ENCODE data around the gene DCDC2B.

The DCDC2B gene

DNA sequence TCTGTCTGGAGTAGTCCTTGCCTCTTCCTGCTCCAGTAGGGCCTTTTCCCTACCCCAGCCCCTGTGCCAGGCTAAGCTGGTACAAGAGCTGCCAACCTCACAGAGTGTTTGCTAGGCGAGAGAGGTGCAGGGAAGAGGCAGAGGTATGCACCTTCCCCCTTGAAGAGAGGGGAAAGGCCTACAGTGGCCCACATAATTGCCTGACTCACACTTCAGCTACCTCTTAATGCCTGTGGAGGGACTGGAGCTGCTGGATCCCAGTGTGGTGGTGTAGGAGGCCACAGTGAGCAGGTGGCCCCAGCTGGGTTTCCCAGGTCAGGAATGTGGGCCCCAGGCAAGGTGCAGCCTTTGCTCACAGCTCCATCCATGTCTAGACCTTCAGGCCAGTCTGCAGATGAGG is 11.8 kb upstream of the DCDC2B start:
- DNase-seq: no peak

DNA sequence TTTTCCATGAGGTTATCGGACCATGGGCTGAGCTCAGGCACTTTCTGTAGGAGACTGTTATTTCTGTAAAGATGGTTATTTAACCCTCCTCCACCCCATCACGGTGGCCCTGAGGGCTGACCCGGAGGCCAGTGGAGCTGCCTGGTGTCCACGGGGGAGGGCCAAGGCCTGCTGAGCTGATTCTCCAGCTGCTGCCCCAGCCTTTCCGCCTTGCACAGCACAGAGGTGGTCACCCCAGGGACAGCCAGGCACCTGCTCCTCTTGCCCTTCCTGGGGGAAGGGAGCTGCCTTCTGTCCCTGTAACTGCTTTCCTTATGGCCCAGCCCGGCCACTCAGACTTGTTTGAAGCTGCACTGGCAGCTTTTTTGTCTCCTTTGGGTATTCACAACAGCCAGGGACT is 11.1 kb upstream of the DCDC2B start:
- DNase-seq: no peak

DNA sequence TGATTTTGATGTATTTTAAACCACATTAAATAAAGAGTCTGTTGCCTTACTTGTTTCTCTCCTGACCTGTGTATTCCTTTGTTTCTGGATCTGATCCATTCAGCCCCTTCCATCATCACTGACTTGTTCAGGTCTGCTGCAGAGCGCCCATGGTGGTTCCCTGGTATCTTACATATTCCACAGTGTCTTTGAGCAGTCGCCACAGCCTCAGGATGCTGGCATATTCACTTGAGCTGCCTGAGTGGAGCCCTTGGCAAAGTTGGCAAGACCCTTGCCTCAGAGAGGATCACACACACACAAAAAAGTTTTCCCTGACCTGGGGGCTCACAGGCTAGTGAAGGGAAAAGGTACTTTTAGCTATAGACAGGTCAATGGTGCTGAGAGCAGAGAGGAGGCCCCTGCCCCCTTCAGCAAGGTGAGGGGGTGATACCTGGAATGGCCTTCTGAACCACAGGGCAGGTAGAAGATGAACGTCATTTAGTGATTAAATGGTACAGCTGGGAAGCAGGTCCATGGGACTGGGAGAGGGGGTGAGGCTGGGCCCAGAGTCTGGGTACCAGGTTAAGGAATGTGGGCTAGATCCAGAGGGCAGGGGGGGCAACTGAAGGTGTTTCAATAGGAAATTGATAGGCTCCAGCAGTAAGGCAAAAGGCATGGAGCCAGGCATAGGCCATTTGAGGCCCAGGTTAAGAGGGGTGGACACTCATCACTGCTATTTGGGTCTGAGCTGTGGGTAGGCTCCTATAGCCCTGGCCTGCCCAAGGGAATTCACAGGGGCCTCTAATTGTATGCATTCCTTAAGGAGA is 10.4 kb upstream of the DCDC2B start:
- no peak for DNase-seq

DNA sequence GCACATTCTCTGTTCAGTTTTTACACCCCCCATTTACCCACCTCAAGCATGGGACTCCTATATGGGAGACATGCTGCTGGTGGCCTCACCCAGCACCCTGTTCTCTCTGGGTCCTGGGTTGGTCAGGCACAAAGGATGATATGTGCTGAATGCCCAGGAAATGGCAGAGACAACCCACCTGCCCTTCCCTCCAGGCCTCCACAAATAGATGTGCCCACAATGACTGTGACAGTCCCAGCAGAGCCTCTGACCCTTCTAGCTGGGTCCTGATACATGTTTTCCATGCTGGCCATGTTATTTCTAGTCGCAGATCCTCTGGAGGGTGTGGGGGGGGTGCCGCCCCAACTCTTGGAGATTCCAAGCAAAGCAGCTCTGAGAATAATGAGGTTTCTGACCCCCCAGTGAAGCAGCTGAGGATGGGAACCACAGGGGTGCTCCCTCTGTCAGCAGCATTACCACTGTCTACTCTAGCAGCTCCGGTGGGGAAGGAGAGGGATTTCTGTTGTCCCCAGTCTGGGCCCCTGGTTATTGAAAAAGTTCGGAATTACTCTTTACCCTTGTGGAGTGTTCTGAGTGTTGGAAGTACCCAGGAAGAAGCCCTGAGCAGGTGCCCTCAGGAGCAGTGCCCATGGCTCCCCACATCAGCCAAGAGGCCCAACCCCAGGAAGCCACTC is 9.7 kb upstream of the DCDC2B start:
- no peak for DNase-seq

DNA sequence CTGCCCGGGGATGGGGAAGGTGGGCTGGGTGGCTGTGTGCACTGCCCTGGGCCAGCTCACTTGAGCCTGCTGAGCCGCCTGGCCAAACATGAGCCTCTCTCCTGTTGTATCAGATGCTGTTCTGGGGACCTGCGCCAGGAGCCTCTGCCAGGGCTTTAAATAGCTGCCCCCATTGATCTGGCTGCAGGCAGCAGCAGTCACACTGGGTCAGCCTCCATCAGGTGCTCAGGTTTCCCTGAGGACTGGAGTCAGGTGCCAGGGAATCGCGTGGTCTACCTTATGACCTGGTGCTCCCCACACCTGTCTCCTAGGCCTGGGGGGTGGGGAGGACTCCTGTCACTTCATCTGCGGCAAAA is 9.2 kb upstream of the DCDC2B start:
- DNase-seq: peak; percentile 5

DNA sequence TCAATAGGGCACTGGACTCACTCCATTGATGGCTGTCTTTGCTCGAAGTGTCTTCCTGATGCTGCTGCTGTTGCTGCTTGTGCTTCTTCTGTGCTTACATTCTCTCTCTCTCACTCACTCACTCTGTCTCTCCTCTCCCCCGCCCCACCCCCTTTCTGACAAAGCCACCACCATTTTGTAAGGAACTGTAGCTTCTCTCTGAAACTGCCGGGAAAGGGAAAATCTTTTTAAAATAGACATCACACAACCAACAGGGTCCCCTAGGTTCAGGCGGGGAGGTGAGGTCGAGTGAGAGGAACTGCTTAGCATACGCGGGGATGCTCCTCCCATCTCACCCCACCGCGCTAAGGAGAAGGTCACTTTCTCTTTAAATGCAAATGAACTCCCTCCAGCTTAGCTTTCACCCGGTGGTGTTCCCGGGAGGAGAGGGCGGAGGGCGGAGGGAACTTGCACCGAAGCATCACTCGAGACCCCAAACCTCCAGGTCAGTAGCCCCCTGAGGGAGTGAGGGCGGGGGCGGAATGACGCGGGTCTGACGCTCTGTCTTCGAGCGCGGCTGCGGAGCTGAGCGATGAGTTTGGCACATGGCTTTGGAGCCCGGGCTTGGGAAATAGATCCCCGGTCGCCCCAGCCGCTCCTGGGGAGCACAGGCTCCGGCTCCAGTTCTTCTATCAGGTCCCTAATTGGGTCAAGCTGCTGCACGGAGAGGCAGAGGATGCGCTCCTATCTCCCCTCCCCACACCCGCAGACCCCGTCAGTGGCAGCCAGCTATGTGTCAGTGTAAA is 8.5 kb upstream of the DCDC2B start, which contains the start of gene CCDC28B:
TSS of gene CCDC28B (plus strand) at position 370 of the 785 bp plus-strand sequence. CDS start 1,341 bp downstream, outside the sequence.
- DNase-seq: peak; percentile 56

DNA sequence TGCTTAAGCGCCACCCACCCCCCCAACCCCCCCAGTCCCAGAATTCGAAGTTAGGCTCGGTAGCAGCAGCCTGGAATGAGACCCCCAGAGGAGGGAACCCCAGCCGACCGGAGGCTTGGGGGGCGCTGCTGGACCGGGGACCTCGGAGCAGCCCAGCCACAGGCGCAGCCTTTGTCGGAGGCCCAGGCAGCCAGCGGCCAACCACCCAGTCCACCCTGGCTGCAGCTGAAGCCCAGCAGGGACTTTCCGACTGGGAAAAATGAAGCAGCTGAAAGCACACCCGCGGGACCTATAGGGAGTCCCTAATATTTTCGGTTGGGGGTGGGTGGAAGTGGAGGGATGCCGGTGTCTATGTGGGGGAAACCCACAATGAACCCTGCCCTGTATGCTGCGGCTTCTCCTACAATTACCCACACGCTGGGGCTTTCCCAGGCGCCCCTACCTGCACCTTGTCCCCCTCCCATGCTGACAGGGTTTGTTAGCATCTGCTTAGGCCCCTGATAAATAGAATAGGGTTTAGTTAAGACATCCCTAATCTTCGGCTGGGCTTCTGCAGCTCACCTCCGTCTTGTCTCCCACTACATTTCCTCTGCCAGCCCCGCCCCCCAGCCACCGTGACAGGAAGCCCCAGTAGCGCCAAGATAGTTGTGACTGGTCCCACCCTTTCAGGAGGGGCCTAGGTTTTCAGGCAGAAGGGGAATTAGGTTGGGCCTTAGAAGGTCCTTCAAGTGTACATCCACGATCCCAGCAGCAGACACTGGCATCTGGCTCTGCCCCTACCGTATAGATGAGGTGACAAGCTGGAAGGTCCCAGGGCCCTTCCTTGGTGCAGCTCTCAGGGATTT is 7.7 kb upstream of the DCDC2B start:
- peak; percentile 5 for DNase-seq

DNA sequence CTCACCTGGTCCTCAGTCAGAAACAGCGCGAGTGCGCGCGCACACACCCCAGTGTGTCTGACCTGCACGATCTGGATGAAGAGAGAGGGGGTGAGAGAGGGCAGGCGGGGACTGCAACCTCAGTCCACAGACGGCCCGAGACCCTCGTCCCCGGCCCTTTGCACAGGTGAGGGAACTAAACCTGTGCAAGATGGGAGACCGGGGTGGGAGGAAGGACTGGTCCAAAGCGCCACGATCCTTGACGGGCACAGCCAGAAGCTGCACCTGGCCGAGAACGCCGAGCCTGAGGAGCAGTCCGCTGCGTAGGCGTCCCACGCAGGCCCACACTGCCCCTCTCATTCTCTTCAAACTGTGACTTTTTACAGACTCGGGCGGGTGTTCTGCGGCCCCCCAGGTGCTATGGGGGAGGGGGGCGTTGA is 3.9 kb upstream of the DCDC2B start:
- no peak for DNase-seq

DNA sequence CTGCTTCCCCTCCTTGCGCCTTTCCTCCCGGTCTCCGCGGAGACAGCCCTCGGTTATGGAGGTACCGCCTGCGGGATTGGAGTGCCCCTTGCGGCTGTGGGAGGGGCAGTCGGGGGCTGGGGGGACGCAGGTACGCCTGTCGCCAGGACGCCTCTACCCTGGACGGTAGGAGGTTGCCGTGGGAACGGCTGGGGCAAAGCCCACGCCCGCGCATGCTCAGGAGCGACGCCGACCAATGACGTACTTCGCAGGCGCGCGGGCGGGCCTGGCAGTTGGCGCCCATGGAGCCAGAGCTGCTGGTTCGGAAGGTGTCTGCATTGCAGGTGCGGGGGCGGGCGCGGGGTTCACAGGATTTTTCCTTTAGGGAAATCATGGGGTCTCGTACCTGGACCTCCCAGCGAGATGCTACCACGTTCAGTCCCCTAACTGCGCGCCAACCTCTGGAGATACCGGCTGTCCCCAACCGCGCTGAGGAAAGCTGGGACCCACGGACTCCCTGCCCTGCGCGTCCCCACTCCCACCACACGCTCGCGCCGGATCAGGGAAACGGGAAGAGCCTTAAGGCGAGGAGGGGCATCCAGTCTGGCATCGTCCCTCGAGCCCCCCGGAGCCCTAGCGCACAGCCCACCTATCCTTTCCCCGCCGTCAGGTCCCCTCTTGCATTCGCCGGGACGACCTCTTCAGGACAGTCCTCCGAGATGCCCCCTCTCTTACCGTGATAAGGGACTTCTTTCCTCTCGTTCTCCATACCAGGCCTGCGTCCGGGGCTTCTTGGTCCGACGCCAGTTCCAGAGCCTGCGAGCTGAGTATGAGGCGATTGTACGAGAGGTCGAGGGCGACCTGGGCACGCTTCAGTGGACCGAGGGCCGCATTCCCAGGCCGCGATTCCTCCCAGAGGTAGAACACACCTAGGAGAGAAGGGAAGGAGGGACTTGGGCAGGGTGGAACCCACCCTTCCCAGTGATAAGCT is 3.2 kb upstream of the DCDC2B start, which contains the start of gene IQCC:
TSS of gene IQCC (plus strand) at position 271 of the 970 bp plus-strand sequence. CDS start at position 282, 11 bp downstream.
- peak; percentile 94 for DNase-seq

DNA sequence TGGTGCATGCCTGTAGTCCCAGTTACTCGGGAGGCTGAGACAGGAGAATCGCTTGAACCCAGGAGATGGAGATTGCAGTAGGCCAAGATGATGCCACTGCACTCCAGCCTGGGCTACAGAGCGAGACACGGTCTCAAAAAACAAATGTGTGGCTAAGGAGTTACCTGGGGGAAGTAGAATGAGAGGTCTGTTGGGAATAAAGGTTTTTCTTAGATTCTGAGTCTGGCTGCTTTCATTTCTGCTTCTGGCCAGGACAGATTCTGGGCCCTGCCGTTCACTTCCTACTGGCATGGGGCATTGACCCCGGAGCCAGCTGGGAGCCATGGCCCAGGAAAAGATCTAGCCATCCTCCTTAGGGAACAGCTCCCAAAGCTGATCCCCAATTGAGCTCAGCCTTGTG is 420 bp upstream of the DCDC2B start:
- no peak for DNase-seq

DNA sequence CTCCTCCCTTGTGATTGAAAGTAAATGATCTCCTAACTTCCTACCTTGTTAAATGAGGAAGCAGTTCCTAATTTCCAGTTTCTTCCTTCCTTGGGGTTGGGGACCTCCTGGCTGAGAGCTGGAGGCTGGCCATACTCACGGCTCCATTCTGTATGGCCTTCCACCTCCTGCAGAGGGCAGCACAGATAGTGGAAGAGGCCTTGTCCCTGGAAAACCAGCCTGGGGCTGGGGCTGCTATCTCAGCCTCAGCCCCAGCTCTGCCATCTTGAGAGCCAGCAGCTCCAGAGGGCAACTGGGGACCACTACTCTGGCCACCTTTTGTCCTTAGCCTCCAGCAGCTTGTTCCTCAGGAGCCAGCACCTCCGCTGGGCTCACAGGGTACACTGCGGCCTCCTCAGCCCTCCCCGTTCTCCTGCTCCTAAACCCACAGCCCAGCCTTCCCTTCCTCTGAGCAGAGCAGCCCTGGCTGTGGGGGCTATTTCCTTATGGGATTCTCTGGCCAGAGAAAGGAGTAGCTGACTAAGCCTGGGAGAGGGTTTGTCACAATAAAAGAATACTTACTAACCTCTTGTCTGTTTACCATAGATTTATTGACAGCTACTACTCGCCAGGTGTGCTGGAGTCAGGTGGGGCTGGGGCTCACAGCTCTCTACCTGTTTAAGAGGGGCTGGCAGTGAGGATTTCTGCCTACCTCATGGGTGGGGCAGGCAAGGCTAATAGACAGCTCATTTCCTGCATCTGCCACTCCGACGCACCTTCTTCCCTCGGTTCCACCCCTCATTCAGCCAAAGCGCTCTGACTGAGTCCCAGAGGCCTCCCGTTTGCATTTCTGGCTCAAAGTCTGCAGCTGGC is 7.0 kb downstream of the DCDC2B start:
- DNase-seq: peak; percentile 72

DNA sequence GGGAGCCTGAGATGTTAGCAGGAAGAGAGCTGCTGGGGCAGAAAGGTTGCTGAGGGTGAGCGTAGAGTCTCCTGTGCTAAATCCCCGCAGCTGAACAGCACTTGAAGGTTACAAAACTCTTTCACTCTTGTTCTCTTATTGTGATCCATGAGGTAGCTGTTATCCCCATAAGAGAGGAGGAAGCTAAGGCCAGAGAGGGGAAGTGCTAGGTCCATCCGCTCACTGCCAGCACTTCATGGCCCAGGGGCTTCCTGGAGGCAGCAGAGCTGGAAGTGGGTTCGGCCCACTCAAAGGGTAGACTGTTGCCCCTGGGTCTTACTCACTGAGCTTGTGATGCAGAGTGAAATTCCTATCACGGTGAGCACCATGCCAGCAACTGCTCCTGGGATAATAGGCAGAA is 7.7 kb downstream of the DCDC2B start:
- DNase-seq: no peak

DNA sequence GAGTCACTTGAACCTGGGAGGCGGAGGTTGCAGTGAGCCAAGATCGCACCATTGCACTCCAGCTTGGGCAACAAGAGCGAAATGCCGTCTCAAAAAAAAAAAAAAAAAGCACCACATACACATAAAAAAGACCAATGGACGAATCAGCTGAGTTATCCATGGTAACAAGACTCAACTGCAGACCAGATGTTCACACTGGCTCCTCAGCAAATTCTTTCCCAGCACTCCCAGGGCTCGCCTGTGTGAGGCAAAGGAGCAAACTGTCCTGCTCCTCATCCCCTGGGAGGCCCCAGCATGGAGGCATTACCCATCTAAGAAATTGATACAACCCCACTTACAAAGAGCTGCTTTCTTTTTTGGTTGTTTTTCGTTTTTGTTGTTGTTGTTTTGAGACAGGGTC is 10.1 kb downstream of the DCDC2B start:
- no peak for DNase-seq

DNA sequence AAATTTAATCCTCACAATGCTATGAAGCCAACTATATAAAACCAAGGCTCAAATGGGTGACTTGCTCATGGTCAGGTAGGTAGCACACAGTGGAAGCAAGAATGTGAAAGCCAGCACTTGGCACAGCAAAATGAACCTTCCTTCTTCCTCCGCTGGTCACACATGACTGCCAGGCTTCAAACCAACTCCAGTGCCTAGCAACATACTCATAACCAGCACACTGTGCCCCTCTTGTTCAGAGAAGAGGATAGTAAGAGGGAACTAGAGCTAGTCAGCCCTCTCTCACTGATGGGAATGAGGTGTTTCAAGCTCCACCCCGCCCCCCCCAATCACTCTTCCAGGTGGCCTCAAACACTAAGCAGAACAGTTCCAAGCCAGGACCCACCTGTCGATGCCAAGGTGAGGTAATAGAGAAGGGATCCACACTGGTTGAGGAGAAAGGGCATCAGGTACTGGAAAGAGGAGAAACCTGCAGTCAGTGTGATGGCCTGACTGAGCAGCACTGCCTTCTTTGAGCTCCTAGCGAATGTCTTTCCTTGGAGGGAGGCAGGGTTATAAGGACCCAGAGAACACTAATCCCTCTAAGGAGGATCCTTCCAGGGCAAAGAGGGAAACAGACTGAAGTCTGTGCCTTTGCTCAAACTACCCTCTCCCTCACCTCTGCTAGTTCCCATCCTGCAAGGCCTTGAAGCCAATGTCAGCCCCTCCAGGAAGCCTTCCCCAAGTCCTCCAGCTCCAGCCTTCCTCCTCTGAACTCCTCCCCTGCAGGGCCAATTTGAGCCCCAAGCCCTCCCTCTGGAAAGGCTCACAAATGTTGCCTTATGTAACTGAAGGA is 12.1 kb downstream of the DCDC2B start:
- DNase-seq: no peak

DNA sequence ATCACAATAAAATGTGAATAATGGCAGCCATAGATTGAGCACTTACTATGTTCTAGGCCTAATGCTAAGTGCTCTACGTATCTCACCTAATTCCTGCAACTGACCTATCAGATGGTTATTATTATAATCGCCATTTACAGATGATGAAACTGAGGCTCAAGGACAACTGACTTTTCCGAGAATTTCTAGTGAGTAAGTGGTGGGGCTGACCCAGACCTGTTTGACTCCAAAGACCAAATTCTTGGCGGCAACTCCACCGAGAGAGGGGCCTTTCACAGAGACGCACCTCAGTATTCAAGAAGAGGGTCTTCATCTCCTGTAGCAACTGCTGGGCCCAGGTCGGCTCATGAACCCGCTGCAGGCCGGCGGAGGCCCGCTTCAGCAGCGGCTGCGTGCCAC is 12.7 kb downstream of the DCDC2B start:
- no peak for DNase-seq

DNA sequence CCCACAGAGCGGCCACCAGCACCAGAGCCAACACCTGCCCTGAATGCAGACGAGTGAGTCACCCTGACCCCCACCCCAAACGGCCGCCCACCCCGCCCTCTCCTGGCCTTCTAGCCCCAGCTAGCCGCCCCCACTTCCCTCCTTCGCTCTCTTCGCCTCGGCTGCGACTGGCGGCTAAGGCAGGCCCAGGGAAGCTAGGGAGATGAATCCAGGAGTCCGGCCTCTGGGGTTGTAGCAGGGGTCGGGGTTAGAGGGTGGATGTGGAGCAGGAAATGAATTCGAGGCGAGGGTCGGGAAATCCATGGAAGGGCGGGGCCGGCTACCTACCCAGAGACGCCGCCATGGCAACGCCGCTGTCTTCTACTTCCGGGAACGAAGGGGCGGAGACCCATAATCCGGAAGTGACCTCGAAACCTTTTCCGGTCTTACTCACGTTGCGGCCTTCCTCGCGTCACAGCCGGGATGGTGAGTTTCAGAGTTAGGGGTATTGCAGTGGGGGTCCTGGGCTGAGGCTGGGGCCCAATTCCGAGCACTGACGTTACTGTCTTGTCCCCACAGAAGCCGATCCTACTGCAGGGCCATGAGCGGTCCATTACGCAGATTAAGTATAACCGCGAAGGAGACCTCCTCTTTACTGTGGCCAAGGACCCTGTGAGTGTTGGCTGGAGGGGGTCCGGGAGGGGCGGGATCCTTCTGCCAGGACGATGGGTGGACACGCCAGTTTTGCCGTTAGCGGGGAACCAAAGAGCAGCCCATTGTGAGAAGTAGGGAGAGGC is 13.3 kb downstream of the DCDC2B start, which contains the start of the genes EIF3I and TMEM234:
TSS of gene EIF3I (plus strand) at position 428 of the 776 bp plus-strand sequence. CDS start at position 463, 35 bp downstream.
TSS of gene TMEM234 (minus strand) at position 374 of the 776 bp plus-strand sequence. CDS start at position 343, 31 bp downstream.
- DNase-seq: peak; percentile 90

DNA sequence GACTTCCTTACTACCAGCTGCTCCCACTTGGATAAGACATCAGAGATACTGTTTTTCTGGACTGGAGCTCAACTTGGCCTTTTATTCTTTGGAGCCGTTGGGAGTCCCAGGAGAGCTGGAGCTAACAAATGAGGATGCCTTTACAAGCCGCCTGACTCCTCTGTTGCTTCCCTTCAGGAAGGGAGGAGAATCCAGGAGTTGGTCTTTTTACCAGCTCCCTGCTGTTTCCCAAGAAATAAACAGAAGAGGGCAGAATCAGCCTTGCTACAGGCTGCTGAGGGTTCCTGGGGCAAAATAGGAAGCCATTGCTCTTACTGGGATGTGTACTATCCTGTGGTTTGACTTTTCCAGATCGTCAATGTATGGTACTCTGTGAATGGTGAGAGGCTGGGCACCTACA is 14.8 kb downstream of the DCDC2B start:
- DNase-seq: no peak

DNA sequence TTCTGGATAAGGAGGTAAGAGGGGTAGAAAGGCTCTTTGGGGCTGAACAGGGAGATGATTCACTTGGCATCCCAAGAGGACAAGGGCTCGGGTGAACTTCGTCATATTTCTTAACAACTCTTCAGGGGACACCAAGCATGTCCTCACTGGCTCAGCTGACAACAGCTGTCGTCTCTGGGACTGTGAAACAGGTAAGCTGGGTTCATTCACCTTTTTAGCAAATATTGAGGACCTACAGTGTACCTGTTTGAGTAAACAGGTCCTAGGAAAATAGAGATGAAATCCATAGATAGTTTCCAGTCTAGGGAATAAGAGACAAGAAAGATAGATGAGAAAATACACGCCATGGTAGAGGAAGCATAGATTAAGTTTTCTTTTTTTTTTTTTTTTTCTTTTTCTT is 15.4 kb downstream of the DCDC2B start:
- DNase-seq: no peak

Data from NCI-H1436 (cell line).